ENCODE data around the gene CYB561A3.

The CYB561A3 gene

DNA sequence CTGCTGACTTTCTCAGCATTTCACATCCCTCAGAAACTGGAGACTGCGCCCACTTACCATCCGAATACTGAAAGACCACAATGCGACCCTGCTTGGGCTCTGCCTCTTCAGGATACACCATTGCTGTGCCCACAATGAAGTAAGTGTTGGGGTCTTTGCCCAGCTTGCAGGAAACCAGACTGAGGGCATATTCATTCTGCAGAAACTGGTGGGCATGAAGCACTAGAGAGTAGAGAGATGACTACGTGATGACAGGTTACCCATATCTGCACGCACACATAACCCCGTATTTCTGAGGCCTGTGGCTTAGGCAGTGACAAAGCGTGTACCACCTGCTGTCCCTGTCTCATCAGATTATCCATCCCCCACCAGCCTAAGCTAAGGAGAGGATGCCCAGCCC lies 51.9 kb downstream of the CYB561A3 start:
- no peak for DNase-seq

DNA sequence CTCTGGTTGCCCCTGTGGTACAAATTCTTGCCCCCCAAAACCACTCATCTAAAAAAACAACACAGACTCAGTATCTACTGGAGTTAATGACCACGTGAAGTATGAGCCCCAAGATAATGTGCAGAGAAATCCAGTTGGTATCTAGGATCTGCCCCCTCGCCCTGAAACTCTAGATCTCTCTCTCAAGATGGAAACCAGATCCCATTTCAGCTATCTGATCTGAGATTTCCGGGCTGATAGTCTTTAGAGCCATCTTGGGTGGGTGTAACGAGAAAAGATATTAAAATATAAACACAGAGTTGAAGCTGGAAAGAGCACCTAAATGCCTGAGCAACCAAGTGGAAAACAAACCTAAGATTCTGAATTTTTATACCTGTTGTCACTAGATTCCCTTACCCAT lies 52.5 kb downstream of the CYB561A3 start:
- DNase-seq, result no peak

DNA sequence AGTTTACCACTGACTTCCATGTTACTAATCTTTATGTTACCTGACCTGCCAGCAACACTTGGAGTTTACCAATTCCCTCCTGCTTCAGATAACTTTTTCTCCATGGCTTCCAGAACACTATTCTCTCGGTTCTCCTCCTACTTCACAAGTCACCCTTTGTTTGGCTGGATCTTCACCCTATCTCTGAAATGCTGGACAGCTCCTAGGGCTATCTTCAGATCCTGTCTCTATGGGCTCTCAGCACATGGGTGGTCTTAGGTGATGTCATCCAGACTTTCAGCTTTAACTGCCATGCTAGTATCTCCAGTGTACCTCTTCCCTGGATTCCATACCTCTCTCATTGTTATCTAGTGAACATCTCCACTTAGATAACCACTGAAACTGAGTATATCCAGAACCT lies 54.3 kb downstream of the CYB561A3 start:
- no peak for DNase-seq

DNA sequence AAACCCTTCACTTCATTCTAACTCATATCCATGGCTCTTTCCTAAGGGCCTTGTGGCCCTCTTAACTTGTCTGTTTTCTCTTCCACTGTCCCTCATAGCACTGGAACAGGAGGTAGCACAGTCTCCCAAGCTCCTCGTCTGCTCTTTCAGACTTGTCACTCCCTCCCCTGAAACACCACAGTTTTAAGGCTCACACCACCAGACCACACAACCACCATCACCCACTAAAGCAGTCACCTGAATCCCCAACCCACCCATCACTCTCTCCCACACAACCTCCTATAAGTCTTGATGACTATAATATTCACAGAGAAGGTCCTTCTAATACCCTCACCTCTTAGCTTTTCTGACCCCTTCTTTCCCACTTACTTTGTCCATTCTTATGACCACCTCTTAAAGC lies 55.5 kb downstream of the CYB561A3 start:
- no peak for DNase-seq

GRCh38 chr11:61305417-61305816 lies 56.3 kb downstream of the CYB561A3 start:
- DNase-seq, result no peak

GRCh38 chr11:61303725-61304124 lies 58.0 kb downstream of the CYB561A3 start:
- no peak for DNase-seq

- no peak for DNase-seq
Observed at GRCh38 chr11:61302550-61302949, 59.1 kb downstream of the CYB561A3 start.
